Chondrocyte (in vitro differentiated cells): ENCODE measurements around the gene ANKRD34C. TPM values are rescaled to one million over a fixed set of nuclear protein-coding genes. Genes with fewer than 3 reads are reported as not detected.

ENCODE experiments used
- total RNA-seq: library from RNA; stranded (reverse); gene quantifications from 3 replicates; pipeline ENCODE4 v1.2.1, GENCODE V29; 2021

Gene ANKRD34C
- total RNA-seq, 1 donor from 2014 or later = 0.92 TPM

Other genes with a start within 250 kb of the ANKRD34C start
- 0.10 TPM in 1 of 3 replicates, not detected in the others for gene RASGRF1, start 191.9 kb upstream of the ANKRD34C start, total RNA-seq
- gene TMED3, start 28.4 kb downstream of the ANKRD34C start, total RNA-seq = 136 to 182 TPM (median 174 TPM) in 3 replicates
- gene MINAR1, start 149.6 kb downstream of the ANKRD34C start, total RNA-seq = 3.8 to 4.2 TPM (median 4.0 TPM) in 3 replicates